ENCODE results near the gene CEP112.

Gene CEP112

DNA sequence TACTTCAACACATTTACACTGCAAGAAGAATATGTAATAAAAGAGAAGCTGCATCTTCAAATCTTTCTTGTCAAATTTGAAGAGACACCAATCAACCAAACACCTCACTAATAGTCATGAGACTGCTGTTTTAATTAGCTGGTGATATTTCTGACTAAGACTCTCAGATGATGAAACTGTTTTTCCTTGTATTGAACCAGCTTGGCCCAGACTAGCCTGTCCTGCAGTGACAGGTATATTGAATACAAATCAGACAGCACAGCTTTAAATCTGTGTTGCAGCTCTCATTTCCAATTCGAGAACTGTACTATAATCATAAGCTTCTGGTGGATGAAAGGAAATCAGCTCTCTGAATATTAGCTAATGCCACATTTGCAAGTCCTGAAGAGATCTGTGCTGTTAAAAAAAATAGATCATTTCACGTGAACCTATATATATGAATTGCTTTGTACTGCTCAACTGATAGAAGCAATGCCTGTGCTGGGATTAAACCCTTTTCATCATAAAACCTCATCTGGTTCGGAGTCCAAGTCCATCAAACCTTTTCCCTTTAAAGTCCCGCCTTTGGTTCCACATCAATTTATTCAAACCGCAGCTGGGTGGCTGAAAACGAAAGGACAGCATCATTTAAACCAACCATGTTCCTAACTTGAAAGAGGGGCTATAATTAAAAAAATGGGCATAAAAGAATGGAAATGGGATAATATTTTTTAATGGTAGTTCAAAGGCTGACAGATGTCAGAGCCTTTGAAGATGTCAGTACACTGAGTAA, 306.2 kb downstream of the CEP112 start:
- no peak for TF ChIP-seq EZH2 (IDR thresholded peaks at IDR 0.05)
- no peak for TF ChIP-seq POLR2AphosphoS5 (IDR thresholded peaks at IDR 0.05; ENCODE audit: borderline replicate concordance, low read depth, low read length)
- TF ChIP-seq FOXP2 (optimal IDR thresholded peaks at IDR 0.05; ENCODE audit: control extremely low read depth, extremely low read length, insufficient read depth) = no peak
- no peak for DNase-seq (ENCODE audit: low read depth, low spot score)

DNA sequence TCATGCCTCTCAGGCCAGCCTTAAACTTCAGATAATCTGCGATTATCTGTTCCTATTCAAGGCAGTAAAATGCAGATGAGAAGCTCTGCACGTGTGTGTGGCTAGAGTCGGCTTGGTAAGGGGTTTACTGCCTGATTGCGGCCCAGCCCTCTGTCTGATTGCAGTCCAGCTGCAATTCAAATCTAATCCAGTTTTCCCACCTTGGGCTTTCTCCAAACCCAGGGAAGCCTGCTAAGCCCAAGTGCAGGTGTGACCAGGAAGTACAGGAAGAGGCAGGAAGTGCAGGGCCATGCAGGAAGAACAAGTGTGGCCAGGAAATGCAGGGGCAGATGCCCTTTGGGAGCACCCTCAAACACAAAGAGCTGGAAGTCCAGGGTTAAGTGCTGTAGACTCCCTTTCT, 314.9 kb downstream of the CEP112 start:
- Histone ChIP-seq H3K36me3 (ENCODE audit: insufficient read depth, low read length) (no peaks in the 10 kb centered on the region), H3K9me3 (ENCODE audit: low read depth, low read length) (no peaks in the 10 kb centered on the region)

More for the DNA sequence above, 306.2 kb downstream of the CEP112 start:
- Histone ChIP-seq H3K4me3 (no peak overlapping the region), H3K27ac (0 out of 2 replicates have a peak overlapping the region, but pooled peaks have one; percentile 12), H3K36me3 (ENCODE audit: insufficient read depth, low read length) (no peaks in the 10 kb centered on the region), H3K9ac (ENCODE audit: insufficient read length) (no peak overlapping the region), H3K9me3 (ENCODE audit: low read depth, low read length) (no peaks in the 10 kb centered on the region)

GRCh38 chr17:65868881-65869280, 323.1 kb downstream of the CEP112 start:
- TF ChIP-seq EZH2 (IDR thresholded peaks at IDR 0.05) (no peak), POLR2AphosphoS5 (IDR thresholded peaks at IDR 0.05; ENCODE audit: borderline replicate concordance, low read depth, low read length) (no peak), FOXP2 (optimal IDR thresholded peaks at IDR 0.05; ENCODE audit: control extremely low read depth, extremely low read length, insufficient read depth) (no peak)
- Histone ChIP-seq H3K36me3 (ENCODE audit: insufficient read depth, low read length) (no peaks in the 10 kb centered on the region), H3K27ac (no peak overlapping the region), H3K9ac (ENCODE audit: insufficient read length) (no peak overlapping the region), H3K4me3 (no peak overlapping the region), H3K9me3 (ENCODE audit: low read depth, low read length) (no peaks in the 10 kb centered on the region)
- no peak for DNase-seq (ENCODE audit: low read depth, low spot score)

More for the DNA sequence above, 314.9 kb downstream of the CEP112 start:
- no peak overlapping the region for H3K4me3 ChIP-seq
- no peak overlapping the region for H3K9ac ChIP-seq (ENCODE audit: insufficient read length)
- DNase-seq (ENCODE audit: low read depth, low spot score) = no peak
- TF ChIP-seq FOXP2 (optimal IDR thresholded peaks at IDR 0.05; ENCODE audit: control extremely low read depth, extremely low read length, insufficient read depth) = no peak
- no peak for TF ChIP-seq POLR2AphosphoS5 (IDR thresholded peaks at IDR 0.05; ENCODE audit: borderline replicate concordance, low read depth, low read length)
- TF ChIP-seq EZH2 (IDR thresholded peaks at IDR 0.05) = no peak
- H3K27ac ChIP-seq = no peak overlapping the region

DNA sequence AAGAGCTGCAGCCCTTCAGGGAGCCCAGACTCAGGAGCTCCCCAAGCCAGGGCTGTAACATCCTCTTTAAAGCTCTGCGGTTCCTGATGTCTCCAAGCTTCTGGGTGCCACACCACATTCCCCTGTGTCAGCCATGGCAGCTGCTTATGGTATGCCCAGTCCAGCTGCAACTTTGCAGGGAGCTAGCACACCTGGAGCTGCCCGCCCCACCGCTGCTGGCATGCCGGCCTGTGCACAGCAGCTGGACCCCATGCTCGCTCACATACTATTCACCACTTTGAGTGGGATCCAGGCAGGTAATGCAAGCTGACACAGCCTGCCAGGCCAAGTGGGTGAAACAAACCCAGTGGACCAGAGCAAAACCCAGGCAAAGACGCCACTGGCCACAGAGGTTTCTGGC, 324.9 kb downstream of the CEP112 start:
- TF ChIP-seq POLR2AphosphoS5 (IDR thresholded peaks at IDR 0.05; ENCODE audit: borderline replicate concordance, low read depth, low read length) (no peak), EZH2 (IDR thresholded peaks at IDR 0.05) (no peak), FOXP2 (optimal IDR thresholded peaks at IDR 0.05; ENCODE audit: control extremely low read depth, extremely low read length, insufficient read depth) (no peak)
- Histone ChIP-seq H3K9me3 (ENCODE audit: low read depth, low read length) (no peaks in the 10 kb centered on the region), H3K27ac (no peak overlapping the region), H3K36me3 (ENCODE audit: insufficient read depth, low read length) (no peaks in the 10 kb centered on the region), H3K4me3 (no peak overlapping the region), H3K9ac (ENCODE audit: insufficient read length) (no peak overlapping the region)
- DNase-seq (ENCODE audit: low read depth, low spot score) = no peak

GRCh38 chr17:65865715-65866425, 326.1 kb downstream of the CEP112 start:
- no peak overlapping the region for H3K9ac ChIP-seq (ENCODE audit: insufficient read length)
- no peak for DNase-seq (ENCODE audit: low read depth, low spot score)
- H3K27ac ChIP-seq = no peak overlapping the region
- TF ChIP-seq FOXP2 (optimal IDR thresholded peaks at IDR 0.05; ENCODE audit: control extremely low read depth, extremely low read length, insufficient read depth) = no peak
- TF ChIP-seq EZH2 (IDR thresholded peaks at IDR 0.05) = no peak
- no peak for TF ChIP-seq POLR2AphosphoS5 (IDR thresholded peaks at IDR 0.05; ENCODE audit: borderline replicate concordance, low read depth, low read length)
- no peak overlapping the region for H3K4me3 ChIP-seq
- H3K36me3 ChIP-seq (ENCODE audit: insufficient read depth, low read length) = no peaks in the 10 kb centered on the region
- H3K9me3 ChIP-seq (ENCODE audit: low read depth, low read length) = no peaks in the 10 kb centered on the region

GRCh38 chr17:65864394-65864793, 327.5 kb downstream of the CEP112 start:
- Histone ChIP-seq H3K27ac (no peak overlapping the region), H3K4me3 (no peak overlapping the region), H3K36me3 (ENCODE audit: insufficient read depth, low read length) (no peaks in the 10 kb centered on the region), H3K9ac (ENCODE audit: insufficient read length) (no peak overlapping the region), H3K9me3 (ENCODE audit: low read depth, low read length) (no peaks in the 10 kb centered on the region)
- TF ChIP-seq FOXP2 (optimal IDR thresholded peaks at IDR 0.05; ENCODE audit: control extremely low read depth, extremely low read length, insufficient read depth) = no peak
- no peak for TF ChIP-seq POLR2AphosphoS5 (IDR thresholded peaks at IDR 0.05; ENCODE audit: borderline replicate concordance, low read depth, low read length)
- no peak for TF ChIP-seq EZH2 (IDR thresholded peaks at IDR 0.05)
- DNase-seq (ENCODE audit: low read depth, low spot score) = no peak

DNA sequence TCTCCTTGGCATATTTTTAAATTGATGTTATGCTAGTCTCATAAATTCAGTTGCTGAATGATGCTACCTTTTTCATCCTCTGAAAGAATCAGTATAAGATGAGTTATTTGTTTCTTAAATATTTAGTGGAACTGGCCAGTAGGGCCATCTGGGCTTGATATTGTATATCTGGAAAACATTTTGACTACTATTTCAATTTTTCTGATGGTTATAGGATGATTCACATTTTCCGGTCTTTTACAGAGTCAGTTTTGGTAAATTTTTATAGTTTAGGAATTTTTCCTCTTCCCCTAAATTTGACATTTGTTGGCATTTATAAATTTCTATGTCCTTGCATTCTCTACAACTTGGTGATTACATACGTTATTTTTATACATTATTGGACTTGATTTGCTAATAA, 334.2 kb downstream of the CEP112 start:
- TF ChIP-seq POLR2AphosphoS5 (IDR thresholded peaks at IDR 0.05; ENCODE audit: borderline replicate concordance, low read depth, low read length) (no peak), EZH2 (IDR thresholded peaks at IDR 0.05) (no peak), FOXP2 (optimal IDR thresholded peaks at IDR 0.05; ENCODE audit: control extremely low read depth, extremely low read length, insufficient read depth) (no peak)
- H3K9me3 ChIP-seq (ENCODE audit: low read depth, low read length) = no peaks in the 10 kb centered on the region
- no peak overlapping the region for H3K9ac ChIP-seq (ENCODE audit: insufficient read length)
- H3K36me3 ChIP-seq (ENCODE audit: insufficient read depth, low read length) = no peaks in the 10 kb centered on the region
- no peak overlapping the region for H3K27ac ChIP-seq
- no peak overlapping the region for H3K4me3 ChIP-seq
- no peak for DNase-seq (ENCODE audit: low read depth, low spot score)

DNA sequence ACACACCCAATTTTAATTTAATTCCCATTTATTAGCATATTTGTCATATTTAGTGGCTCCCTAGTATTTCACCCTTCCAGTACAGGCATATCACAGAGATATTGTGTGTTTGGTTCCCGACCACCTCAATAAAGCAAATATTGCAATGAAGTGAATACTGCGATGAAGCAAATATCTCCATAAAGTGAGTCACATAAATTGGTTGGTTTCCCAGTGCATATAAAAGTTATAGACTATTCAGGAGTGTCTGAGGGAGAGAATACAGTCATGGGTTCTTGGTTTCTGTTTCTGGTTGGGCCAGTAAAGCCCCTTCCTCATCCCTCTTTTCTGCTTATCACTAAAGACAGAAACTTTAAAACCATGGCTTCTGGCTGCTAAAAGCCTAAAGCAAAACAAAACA, 335.1 kb downstream of the CEP112 start:
- no peak for DNase-seq (ENCODE audit: low read depth, low spot score)
- no peaks in the 10 kb centered on the region for H3K36me3 ChIP-seq (ENCODE audit: insufficient read depth, low read length)
- no peak overlapping the region for H3K27ac ChIP-seq
- TF ChIP-seq FOXP2 (optimal IDR thresholded peaks at IDR 0.05; ENCODE audit: control extremely low read depth, extremely low read length, insufficient read depth) (no peak), POLR2AphosphoS5 (IDR thresholded peaks at IDR 0.05; ENCODE audit: borderline replicate concordance, low read depth, low read length) (no peak), EZH2 (IDR thresholded peaks at IDR 0.05) (no peak)
- H3K9me3 ChIP-seq (ENCODE audit: low read depth, low read length) = no peaks in the 10 kb centered on the region
- no peak overlapping the region for H3K4me3 ChIP-seq
- H3K9ac ChIP-seq (ENCODE audit: insufficient read length) = no peak overlapping the region

Data from SK-N-MC (cell line).